Fibroblast of lung (primary cell): ENCODE results near the gene RYR2. TPM values are rescaled to one million over a fixed set of nuclear protein-coding genes. Genes with fewer than 3 reads are reported as not detected.

Experiments used
- DNase-seq, 2 donors: peaks; one replicate each; pipeline versions ENCODE4 v3.0.0 to v3.0.0-alpha.2; 2010; ENCODE audit warnings: low read depth in 2 of 2
- H2AFZ ChIP-seq: 2 replicates; pipeline ENCODE4 v1.5.1; 2012; ENCODE audit warnings: low read length, control low read depth, inconsistent platforms
- H3K27ac ChIP-seq: 2 replicates; pipeline ENCODE4 v1.5.1; 2011; ENCODE audit warnings: low read length, control low read depth; ENCODE audit not compliant: insufficient read depth
- H3K27me3 ChIP-seq: 2 replicates; pipeline ENCODE4 v1.5.1; 2011; ENCODE audit warnings: mild to moderate bottlenecking, low read length; ENCODE audit not compliant: control insufficient read depth, insufficient read depth
- H3K36me3 ChIP-seq: 2 replicates; pipeline ENCODE4 v1.5.1; 2011; ENCODE audit warnings: low read length; ENCODE audit not compliant: control insufficient read depth, insufficient read depth
- H3K4me1 ChIP-seq: 2 replicates; pipeline ENCODE4 v1.5.1; 2011; ENCODE audit warnings: low read length; ENCODE audit not compliant: control insufficient read depth, insufficient read depth; ENCODE audit errors: extremely low read depth
- H3K4me2 ChIP-seq: 2 replicates; pipeline ENCODE4 v1.5.1; 2011; ENCODE audit warnings: low read length, control low read depth; ENCODE audit not compliant: insufficient read depth; ENCODE audit errors: extremely low read depth
- H3K4me3 ChIP-seq, 4 experiments: fragments of 200-600 bp in 1 of 4; sonication (generic) in 1 of 4; replicated peaks in 1 of 4; 2 replicates each; pipeline ENCODE4 v1.5.1; 2011 to 2016; ENCODE audit warnings: low read length in 4 of 4, low read depth in 3 of 4, mild to moderate bottlenecking in 3 of 4, control low read depth in 2 of 4, inconsistent platforms in 1 of 4, mixed read lengths in 1 of 4; ENCODE audit not compliant: insufficient read depth in 1 of 4; ENCODE audit errors: control extremely low read depth in 1 of 4
- H3K79me2 ChIP-seq: 2 replicates; pipeline ENCODE4 v1.5.1; 2012; ENCODE audit warnings: mild to moderate bottlenecking, low read length, inconsistent platforms; ENCODE audit not compliant: control insufficient read depth, insufficient read depth
- H3K9ac ChIP-seq: 2 replicates; pipeline ENCODE4 v1.5.1; 2011; ENCODE audit warnings: mild to moderate bottlenecking, low read length, control low read depth; ENCODE audit not compliant: insufficient read depth
- H3K9me3 ChIP-seq: 2 replicates; pipeline ENCODE4 v1.5.1; 2012; ENCODE audit warnings: low read depth, low read length; ENCODE audit not compliant: control insufficient read depth, insufficient read depth
- H4K20me1 ChIP-seq: 2 replicates; pipeline ENCODE4 v1.5.1; 2011; ENCODE audit warnings: low read length; ENCODE audit not compliant: control insufficient read depth, insufficient read depth; ENCODE audit errors: extremely low read depth
- EZH2 ChIP-seq: IDR thresholded peaks from 2 replicates; pipeline ENCODE4 v1.5.1; 2012; ENCODE audit warnings: low read length, control low read depth, mild to moderate bottlenecking; ENCODE audit errors: missing control alignments
- polyA plus RNA-seq, 2 donors: library from polyadenylated mRNA; depleted of rRNA in 1 of 2; stranded (reverse) in 1 of 2; unstranded in 1 of 2; fragments of >200 nt; gene quantifications; 2 replicates each; pipeline ENCODE4 v1.2.1, GENCODE V29; 2011 to 2012; ENCODE audit warnings: missing spikeins in 1 of 2
- total RNA-seq: library from RNA; depleted of rRNA; stranded (reverse); fragments of >200 nt; gene quantifications from 2 replicates; pipeline ENCODE4 v1.2.1, GENCODE V29; 2014
- TF ChIP-seq, protein P1 (sequence below), 2 donors: IDR thresholded peaks in 1 of 2; conservative IDR thresholded peaks in 1 of 2; 1 replicate in 1 of 2; 2 replicates in 1 of 2; pipeline ENCODE4 v1.5.1; 2011 to 2012; ENCODE audit warnings: low read length in 2 of 2, control low read depth in 1 of 2, inconsistent platforms in 1 of 2, low read depth in 1 of 2, mild to moderate bottlenecking in 1 of 2

The RYR2 gene
- total and polyA plus RNA-seq, 2 donors (not counting 1 experiment from before 2014, with no cell fraction given) = 0.06 to 0.17 TPM

GRCh38 chr1:237091691-237092090, 49.7 kb downstream of the RYR2 start:
- DNase-seq = no peak
- Histone ChIP-seq H3K4me2 (no peak overlapping the region), H3K27me3 (no peaks in the 10 kb centered on the region), H3K4me1 (no peaks in the 10 kb centered on the region), H3K9ac (no peak overlapping the region), H3K27ac (no peak overlapping the region), H4K20me1 (no peaks in the 10 kb centered on the region), H3K9me3 (no peaks in the 10 kb centered on the region), H3K4me3 (no peak overlapping the region), H3K36me3 (no peaks in the 10 kb centered on the region), H2AFZ (no peak overlapping the region), H3K79me2 (no peaks in the 10 kb centered on the region)
- TF ChIP-seq EZH2 = no peak
- TF ChIP-seq, protein P1, sequence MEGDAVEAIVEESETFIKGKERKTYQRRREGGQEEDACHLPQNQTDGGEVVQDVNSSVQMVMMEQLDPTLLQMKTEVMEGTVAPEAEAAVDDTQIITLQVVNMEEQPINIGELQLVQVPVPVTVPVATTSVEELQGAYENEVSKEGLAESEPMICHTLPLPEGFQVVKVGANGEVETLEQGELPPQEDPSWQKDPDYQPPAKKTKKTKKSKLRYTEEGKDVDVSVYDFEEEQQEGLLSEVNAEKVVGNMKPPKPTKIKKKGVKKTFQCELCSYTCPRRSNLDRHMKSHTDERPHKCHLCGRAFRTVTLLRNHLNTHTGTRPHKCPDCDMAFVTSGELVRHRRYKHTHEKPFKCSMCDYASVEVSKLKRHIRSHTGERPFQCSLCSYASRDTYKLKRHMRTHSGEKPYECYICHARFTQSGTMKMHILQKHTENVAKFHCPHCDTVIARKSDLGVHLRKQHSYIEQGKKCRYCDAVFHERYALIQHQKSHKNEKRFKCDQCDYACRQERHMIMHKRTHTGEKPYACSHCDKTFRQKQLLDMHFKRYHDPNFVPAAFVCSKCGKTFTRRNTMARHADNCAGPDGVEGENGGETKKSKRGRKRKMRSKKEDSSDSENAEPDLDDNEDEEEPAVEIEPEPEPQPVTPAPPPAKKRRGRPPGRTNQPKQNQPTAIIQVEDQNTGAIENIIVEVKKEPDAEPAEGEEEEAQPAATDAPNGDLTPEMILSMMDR (conservative IDR thresholded peaks at IDR 0.05 in 1 of 2, IDR thresholded peaks at IDR 0.05 in 1 of 2; ENCODE audit: low read depth in 1 of 2, low read length in 2 of 2) = no peak

GRCh38 chr1:237093691-237094090, 51.7 kb downstream of the RYR2 start:
- H3K4me3 ChIP-seq = no peak overlapping the region
- no peak overlapping the region for H2AFZ ChIP-seq
- H3K36me3 ChIP-seq = no peaks in the 10 kb centered on the region
- H3K4me2 ChIP-seq = no peak overlapping the region
- H3K9me3 ChIP-seq = no peaks in the 10 kb centered on the region
- DNase-seq = no peak
- H3K4me1 ChIP-seq = no peaks in the 10 kb centered on the region
- no peaks in the 10 kb centered on the region for H3K27me3 ChIP-seq
- TF ChIP-seq EZH2 = no peak
- no peaks in the 10 kb centered on the region for H4K20me1 ChIP-seq
- H3K9ac ChIP-seq = no peak overlapping the region
- no peaks in the 10 kb centered on the region for H3K79me2 ChIP-seq
- H3K27ac ChIP-seq = no peak overlapping the region

- Histone ChIP-seq H3K27ac (no peak overlapping the region), H4K20me1 (no peaks in the 10 kb centered on the region), H3K9me3 (no peaks in the 10 kb centered on the region), H3K9ac (no peak overlapping the region), H3K27me3 (no peaks in the 10 kb centered on the region), H3K4me2 (no peak overlapping the region), H3K4me3 (no peak overlapping the region), H3K36me3 (no peaks in the 10 kb centered on the region), H3K79me2 (no peaks in the 10 kb centered on the region), H3K4me1 (no peaks in the 10 kb centered on the region), H2AFZ (no peak overlapping the region)
- TF ChIP-seq, protein P1 (conservative IDR thresholded peaks at IDR 0.05 in 1 of 2, IDR thresholded peaks at IDR 0.05 in 1 of 2; ENCODE audit: low read depth in 1 of 2, low read length in 2 of 2) = no peak
- TF ChIP-seq EZH2 = no peak
- DNase-seq = peak in 1 of 2 donors; percentile 2
These were observed 56.6 kb downstream of the RYR2 start for GRCh38 chr1:237098541-237098940.
